GM18520 (cell line): Measurements from ENCODE around the gene PPBP.

Experiments
- ATAC-seq: cut with Tn5 transposase; IDR thresholded peaks from one replicate; pipeline ENCODE4 v1.9.1; 2021; ENCODE audit not compliant: unreplicated experiment

PPBP gene, protein sequence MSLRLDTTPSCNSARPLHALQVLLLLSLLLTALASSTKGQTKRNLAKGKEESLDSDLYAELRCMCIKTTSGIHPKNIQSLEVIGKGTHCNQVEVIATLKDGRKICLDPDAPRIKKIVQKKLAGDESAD

DNA sequence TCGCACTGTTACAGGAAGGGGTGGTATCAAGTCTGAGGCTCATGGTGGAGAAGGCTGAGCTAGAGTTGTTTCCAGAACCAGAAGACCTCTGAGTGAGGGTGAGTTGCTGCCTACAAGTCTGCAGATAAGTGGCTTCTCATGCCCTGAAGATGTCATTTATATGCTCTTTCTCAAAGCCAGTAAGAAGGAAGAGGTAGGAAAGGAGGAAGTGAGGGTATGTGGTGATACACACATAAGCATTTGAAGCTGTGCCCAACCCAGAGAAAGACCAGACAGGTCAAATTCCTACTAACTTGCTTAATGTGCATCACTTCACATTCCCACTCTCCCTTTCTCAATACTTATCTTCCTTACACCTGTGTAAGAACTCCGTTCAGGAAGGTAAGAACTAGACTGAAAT, at the start of gene PPBP:
Gene PPBP, minus strand, starts transcription at position 130 of the 400 bp plus-strand sequence. Its CDS starts 87 bp downstream, at position 43.
- ATAC-seq = no peak

DNA sequence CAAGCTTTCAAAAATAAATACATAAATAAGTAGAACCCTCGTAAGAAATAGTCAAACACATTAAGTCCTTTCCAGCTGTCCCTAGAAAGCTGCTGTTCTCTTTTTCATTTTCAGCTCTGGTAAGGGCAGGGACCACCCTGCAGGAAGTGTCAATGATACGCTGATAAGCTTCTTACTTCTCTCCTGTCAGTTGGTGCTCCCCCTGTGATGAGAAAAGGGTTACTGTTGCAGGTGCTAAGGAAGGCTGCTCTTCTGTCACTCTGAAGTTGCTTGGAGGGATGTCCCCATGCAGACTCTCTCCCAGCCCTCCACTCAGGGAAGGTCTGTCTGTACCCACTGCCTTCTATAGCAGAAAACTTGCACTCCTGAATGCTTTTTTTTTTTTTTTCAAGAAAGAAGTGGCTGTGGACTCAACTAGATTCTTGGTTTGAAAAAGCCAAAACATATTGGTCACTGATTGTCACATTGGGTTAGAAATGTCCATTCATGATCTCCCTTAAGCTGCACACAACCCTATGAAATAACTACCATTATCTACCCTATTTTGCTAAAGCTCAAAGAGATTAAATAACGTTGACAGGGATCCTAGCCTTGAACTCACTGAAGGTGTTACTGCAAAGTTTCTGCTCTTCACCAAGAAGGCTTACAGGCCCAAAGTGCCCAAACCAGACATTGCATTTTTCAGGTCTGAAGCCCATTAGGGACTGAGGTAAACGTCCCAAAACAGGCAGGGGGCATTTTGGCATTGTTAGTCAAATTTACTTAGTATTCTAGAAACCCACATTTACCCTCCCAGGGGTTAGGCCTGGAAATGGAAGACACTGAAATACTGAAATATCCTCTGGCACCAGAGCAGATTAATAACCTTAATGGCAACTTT, 49.3 kb upstream of the PPBP start:
- no peak for ATAC-seq

DNA sequence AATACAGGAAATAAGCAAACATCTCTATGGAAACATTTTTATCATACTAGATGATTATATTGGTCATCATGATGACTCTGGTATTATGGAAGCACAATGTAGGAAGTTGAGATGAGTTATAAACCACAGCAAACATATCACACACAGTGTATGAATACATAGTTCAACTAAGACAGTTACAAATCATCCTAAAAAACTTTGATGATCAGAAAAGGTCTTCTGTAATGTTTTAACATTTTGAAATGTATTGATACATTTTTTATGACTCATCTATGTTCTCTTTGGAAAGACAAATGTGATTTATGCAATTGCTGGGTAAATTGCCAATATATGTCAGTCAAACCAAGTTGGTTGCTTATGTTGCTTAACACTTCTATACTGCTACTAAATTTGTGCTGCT, 45.7 kb upstream of the PPBP start:
- ATAC-seq = no peak

DNA sequence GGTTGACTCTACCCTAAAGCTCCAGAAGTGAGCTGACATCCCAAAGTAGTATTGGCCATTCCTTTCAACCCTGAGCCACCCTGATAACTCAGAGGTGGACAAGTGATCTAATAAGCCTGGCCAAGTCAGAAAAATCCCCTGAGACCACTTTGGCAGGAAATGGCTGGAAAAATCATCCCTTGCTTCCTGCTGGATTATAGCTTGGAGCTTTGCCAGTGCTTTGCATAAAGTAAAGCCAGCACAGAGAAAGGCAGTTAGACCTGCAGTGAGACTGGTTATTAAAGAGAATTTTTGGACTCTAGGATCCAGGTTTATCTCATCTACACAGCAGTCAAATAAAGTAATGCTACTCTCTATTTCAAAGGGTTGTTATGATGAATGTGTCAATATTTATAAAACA, 44.1 kb upstream of the PPBP start:
- ATAC-seq = no peak

GRCh38 chr4:74031576-74031975, 43.6 kb upstream of the PPBP start:
- ATAC-seq = no peak

DNA sequence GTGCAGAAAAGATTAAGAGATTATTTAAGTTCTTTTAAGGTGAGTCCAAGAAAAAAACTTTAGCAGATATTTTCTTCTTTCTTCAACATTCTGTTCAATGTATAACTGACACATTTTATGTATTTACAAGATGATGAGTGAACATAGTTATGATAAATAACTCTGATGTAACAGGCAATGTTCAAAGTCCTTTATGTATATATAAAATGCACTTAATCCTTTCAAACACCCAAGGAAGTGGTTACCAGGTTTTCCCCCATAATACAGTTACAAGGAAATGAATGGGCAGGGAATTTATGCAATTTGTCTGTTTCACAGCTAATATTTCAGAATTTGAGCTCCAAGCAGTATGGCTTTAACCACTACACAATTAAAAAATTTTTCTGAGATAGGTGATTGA, 42.3 kb upstream of the PPBP start:
- ATAC-seq = no peak

DNA sequence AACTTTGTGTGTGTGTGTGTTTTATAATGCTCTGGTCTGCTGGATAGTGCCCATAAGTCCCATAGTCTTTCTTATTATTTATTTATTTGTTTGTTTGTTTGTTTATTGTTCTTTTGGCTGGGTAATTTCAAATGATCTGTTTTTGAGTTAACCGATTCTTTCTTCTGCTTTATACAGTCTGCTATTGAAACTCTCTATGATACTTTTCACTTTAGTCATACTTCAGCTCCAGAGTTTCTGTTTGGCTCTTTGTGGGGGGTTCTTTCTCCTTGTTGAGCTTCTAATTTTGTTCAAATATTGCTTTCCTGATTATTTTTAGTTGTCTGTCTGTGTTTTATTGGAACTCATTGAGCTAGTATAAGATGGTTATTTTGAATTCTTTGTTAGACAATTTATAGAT, 40.5 kb upstream of the PPBP start:
- ATAC-seq = no peak

- no peak for ATAC-seq
Observed at GRCh38 chr4:74023709-74024108, 35.7 kb upstream of the PPBP start.

- ATAC-seq = no peak
Observed at GRCh38 chr4:74021601-74022000, 33.6 kb upstream of the PPBP start.

DNA sequence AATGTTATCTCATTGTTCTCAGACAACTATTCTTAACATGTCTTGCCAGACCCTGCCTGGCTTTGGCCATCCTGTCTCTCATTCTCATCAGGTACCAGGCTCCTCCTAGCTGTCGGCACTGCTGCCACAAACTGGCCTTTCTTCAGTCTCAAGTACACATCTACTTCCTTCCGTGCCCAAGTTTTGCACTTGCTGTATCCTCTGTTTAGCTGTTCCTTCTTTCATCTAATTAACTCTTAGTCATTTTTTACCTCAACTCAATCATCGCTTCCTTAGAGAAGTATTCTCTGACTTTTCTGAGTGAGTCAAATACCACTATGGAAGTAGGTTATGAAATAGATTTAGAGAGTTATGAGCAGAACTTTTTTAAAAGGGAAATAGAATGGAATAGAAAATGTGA, 30.8 kb upstream of the PPBP start:
- ATAC-seq = no peak

DNA sequence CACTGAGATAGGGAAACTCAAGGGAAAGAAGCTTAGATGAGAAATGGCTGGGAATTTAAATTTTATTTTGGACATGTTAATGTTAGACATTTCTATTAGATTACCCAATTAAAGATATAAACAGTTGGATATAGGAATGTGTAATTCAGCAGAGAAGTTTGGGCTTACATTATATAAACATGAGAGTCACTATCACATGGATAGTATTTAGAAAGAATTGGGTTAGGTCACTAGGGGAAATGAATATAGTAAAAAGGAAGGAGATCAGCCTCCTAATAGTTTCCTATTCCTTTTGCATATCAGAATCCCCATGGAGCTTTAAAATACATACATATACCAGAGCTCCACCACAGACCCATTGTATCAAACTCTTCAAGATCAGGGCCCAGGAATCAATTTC, 30.1 kb upstream of the PPBP start:
- ATAC-seq = no peak

GRCh38 chr4:74016068-74016467, 28.1 kb upstream of the PPBP start:
- ATAC-seq = no peak

DNA sequence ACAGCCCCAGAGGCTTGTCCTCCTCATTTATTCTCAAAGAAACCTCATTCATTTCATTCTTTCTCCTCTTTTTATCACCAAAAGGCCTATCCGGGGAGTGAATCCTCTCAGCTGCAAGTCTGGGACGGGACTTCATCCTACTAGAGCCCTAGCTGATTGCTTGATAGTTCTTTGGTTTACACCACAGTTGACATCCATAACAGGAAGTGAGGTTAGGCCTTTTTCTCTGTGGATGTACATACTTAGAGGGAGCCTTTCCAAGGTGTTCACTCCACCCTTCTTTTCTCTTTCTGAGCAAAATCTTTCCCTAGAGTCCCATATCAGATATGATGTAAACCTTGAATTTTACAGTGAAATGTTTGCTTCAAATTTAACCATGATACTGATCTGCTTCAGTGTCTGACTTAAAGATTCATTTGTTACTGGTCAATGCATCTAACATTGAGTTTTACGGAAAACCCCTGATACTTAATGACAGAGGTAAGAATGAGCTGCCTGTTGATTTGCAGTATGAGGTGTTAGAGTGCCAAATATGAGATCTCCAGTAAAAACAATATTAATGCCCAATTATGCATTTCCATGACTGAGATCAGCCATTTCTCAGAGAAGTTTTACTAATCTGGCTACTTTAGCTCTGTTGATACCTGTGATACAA, 27.3 kb upstream of the PPBP start:
- no peak for ATAC-seq

GRCh38 chr4:74014332-74014731, 26.3 kb upstream of the PPBP start:
- ATAC-seq = no peak

DNA sequence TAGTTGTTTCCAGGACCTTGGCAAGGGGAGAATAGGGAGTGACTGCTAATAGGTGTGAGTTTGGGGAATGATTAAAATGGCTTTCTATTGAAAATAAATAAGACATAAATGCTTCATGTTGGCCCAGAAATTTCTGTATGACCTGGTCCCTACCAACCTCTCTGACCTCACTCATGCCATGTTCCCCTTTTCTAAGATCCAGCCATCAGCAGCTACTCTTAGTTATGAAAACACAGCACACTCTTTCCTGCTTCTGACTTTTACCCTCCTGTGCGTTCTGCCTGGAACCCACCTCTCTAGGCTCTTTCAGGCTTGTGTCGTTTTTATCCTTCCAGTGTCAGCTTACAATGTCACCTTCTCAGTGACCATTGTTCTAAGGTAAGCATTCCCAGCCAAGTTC, 25.3 kb upstream of the PPBP start:
- ATAC-seq = no peak

GRCh38 chr4:74012130-74012529, 24.1 kb upstream of the PPBP start:
- ATAC-seq = no peak

DNA sequence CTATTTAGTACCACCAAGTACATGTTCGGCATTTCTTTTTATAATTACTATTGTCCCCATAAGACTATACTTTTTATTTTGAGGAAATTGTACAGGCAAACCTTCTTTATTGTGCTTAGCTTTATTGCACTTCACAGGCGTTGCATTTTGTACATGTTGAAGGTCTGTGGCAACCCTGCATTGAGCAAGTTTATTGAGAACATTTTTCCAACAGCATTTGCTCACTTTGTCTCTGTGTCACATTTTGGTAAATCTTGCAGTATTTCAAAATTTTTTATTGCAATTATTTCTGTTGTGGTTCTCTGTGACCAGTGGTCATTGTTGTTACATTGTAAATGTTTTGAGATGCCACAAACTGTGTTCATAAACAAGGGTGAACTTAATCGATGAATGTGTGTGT, 21.3 kb upstream of the PPBP start:
- ATAC-seq = no peak

DNA sequence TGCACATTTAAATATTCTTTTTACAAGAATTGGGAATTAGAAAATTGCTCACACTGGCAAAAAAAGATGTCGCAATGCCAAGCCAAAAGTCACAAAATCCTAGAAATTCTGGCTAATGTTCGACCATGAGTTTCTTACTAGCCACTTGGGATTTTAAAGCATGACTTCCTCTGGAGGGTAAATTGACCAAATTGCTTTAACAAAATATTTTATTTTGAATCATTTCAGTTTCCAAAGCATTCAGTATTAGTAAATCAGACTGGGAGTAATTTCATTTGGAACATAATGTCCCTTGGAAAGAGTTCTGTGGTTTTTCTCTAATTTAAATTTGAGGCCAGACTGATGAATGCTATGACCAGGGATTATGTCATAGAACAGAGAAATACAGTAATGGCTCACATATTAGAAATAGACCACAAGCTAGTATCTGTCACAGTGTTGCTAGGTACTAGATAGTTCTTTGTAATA, 18.1 kb upstream of the PPBP start:
- no peak for ATAC-seq

DNA sequence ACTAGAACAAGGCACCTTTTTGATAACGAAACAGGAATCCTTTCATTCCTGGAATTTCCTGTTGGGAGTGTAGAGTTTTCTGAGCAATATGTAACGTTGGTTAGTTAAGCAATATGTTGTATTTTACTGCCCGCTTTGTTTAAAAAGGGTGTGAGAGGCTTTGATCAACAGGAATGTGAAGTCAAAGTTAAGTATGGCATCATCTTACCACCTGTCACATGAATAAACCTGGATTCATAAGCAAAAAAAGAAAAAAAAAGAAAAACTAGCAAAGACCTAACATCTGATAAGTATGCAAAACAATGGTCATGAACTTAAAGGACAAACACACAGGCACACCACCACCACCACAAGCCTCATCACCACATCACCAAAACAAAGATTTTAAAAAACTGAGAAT, 17.5 kb upstream of the PPBP start:
- no peak for ATAC-seq

DNA sequence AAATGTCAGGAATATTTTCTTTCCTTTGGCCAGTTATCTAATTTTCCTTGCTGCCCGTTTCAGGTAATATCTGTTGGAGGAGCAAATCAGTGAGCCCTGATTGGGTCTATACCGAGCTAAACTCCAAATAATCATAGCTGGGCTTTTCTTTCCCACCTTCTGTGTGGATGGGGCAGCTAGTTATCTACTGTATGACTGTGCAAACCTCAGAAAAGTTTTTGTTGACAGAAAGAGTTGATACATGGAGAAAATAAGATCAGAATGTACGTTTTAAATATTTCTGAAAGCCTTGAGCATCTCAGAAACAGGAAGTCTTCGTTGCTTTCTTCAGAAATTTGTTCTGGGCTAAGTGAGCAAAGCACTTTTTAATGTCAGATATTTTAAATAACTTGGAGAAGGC, 16.7 kb upstream of the PPBP start:
- no peak for ATAC-seq

DNA sequence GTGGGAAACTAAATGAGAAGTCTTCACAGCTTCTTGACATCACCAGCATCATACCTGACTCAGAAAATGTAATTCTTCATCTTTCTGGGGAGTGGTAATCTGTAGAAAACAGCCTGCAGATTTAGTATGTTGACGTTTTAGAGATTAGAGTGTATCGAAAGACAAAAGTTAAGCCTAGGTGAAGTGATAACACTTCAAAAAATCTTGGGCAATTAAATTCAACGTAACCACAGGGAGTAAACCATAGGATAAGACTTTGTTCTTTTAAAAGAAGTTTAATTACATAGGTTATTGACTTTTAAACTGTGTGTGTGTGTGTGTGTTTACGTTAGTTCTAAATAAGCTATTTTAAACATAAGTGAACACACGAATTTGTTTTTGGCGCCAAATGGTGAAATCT, 12.3 kb upstream of the PPBP start:
- no peak for ATAC-seq
